Colonic mucosa (tissue), 4 donors: ENCODE data around the gene SUPT4H1. TPM values are rescaled to one million over a fixed set of nuclear protein-coding genes. Genes with fewer than 3 reads are reported as not detected.
A peak's percentile ranks its signal among the peaks of the same experiment; 100 is the strongest.

Experiments used
- DNase-seq: peaks from one replicate; pipeline ENCODE4 v3.0.0-alpha.2; 2020
- H3K27ac ChIP-seq: fragments of 200-600 bp; one replicate; pipeline ENCODE4 v1.8.0; 2021
- H3K27me3 ChIP-seq: fragments of 200-600 bp; one replicate; pipeline ENCODE4 v1.8.0; 2021
- H3K36me3 ChIP-seq: fragments of 200-600 bp; one replicate; pipeline ENCODE4 v1.8.0; 2021
- H3K4me1 ChIP-seq: fragments of 200-600 bp; one replicate; pipeline ENCODE4 v1.8.0; 2021; ENCODE audit warnings: mild to moderate bottlenecking
- H3K4me3 ChIP-seq: fragments of 200-600 bp; one replicate; pipeline ENCODE4 v1.8.0; 2021
- H3K9ac ChIP-seq, 2 donors: one replicate each; pipeline ENCODE4 v1.7.0; 2013; ENCODE audit warnings: control low read depth in 2 of 2, low read depth in 2 of 2, low read length in 2 of 2
- H3K9me3 ChIP-seq: fragments of 200-600 bp; one replicate; pipeline ENCODE4 v1.8.0; 2021
- intact Hi-C: fragments of 100-400 bp; cut with DNase I; formaldehyde crosslinking; loops from one replicate; pipeline ENCODE4 v1.14.1; 2022
- microRNA-seq: library from miRNA; unstranded; fragments of <30 nt; microRNA quantifications from one replicate; pipeline ENCODE4, GENCODE V29; 2019
- total RNA-seq, 2 donors: library from RNA; stranded (reverse); fragmentation: NEBNext Ultra II Directional in 1 of 2; extraction: Animal tissue kit (Norgen Biotek cat#: 25700) in 1 of 2; gene quantifications; one replicate each; pipeline ENCODE4 v1.2.1, GENCODE V29; 2021
- TF ChIP-seq, protein P1 (sequence below): fragments of 200-600 bp; IDR thresholded peaks from one replicate; pipeline ENCODE4 v1.8.0; 2022; ENCODE audit warnings: antibody characterized with exemption, mild to moderate bottlenecking
- donor health status: healthy.
- donor health status: DM: no; HTN: no; CAD: no.
- donor health status: DM: no; HTN: no; CAD: no.

Gene SUPT4H1
- total RNA-seq, 2 donors from 2014 or later, result 68.7 to 75.3 TPM

GRCh38 chr17:58302919-58303585 is 48.9 kb downstream of the SUPT4H1 start:
- Histone ChIP-seq H3K27me3 (no peaks in the 10 kb centered on the region), H3K36me3 (no peaks in the 10 kb centered on the region), H3K4me1 (no peaks in the 10 kb centered on the region), H3K4me3 (no peak overlapping the region), H3K9ac (no peak overlapping the region), H3K9me3 (no peaks in the 10 kb centered on the region), H3K27ac (no peak overlapping the region)
- intact Hi-C loops, result no loop called here
- DNase-seq, result no peak
- TF ChIP-seq, protein P1, sequence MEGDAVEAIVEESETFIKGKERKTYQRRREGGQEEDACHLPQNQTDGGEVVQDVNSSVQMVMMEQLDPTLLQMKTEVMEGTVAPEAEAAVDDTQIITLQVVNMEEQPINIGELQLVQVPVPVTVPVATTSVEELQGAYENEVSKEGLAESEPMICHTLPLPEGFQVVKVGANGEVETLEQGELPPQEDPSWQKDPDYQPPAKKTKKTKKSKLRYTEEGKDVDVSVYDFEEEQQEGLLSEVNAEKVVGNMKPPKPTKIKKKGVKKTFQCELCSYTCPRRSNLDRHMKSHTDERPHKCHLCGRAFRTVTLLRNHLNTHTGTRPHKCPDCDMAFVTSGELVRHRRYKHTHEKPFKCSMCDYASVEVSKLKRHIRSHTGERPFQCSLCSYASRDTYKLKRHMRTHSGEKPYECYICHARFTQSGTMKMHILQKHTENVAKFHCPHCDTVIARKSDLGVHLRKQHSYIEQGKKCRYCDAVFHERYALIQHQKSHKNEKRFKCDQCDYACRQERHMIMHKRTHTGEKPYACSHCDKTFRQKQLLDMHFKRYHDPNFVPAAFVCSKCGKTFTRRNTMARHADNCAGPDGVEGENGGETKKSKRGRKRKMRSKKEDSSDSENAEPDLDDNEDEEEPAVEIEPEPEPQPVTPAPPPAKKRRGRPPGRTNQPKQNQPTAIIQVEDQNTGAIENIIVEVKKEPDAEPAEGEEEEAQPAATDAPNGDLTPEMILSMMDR, result no peak

DNA sequence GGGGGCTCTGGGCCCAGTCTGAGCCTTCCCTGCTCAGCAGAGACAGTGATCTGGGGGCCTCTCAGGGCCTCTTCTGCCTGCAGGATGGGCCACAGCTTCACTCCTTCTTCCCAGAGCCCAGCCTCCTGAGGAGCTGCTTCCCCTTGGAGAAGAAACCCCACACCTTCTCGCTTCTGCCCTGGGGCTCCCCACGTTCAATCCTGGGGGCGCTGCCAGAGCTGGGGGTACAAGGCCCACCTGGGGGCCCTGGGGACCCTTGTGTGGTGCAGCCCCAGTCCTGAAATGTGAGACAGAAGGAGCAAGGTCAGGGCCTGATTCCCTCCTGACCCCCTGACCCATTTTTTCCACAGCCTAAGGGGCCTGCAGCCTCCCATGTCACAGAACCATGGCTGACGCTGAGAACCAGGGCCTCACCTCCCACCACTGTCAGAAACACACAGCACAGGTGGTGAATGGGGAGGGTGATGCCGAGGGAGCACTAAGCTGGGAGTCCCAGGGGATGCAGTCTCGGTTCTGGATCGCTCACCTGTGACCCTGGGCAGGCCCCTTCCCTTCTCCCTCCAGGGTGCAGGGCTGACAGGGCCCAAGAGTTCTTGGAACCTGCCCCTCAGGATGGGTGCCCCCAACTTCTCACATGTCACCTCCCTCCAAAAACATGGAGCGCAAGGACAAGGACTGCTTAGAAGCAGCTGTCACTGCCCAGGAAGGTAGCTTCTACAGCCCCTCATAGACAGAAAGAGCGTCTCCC is 49.7 kb downstream of the SUPT4H1 start:
- TF ChIP-seq, protein P1, result no peak
- no peak overlapping the region for H3K4me3 ChIP-seq
- no peak overlapping the region for H3K9ac ChIP-seq
- no peak for DNase-seq
- no peaks in the 10 kb centered on the region for H3K36me3 ChIP-seq
- H3K27ac ChIP-seq, result no peak overlapping the region
- no peaks in the 10 kb centered on the region for H3K27me3 ChIP-seq
- no peaks in the 10 kb centered on the region for H3K4me1 ChIP-seq
- intact Hi-C loops, result no loop called here
- H3K9me3 ChIP-seq, result no peaks in the 10 kb centered on the region

DNA sequence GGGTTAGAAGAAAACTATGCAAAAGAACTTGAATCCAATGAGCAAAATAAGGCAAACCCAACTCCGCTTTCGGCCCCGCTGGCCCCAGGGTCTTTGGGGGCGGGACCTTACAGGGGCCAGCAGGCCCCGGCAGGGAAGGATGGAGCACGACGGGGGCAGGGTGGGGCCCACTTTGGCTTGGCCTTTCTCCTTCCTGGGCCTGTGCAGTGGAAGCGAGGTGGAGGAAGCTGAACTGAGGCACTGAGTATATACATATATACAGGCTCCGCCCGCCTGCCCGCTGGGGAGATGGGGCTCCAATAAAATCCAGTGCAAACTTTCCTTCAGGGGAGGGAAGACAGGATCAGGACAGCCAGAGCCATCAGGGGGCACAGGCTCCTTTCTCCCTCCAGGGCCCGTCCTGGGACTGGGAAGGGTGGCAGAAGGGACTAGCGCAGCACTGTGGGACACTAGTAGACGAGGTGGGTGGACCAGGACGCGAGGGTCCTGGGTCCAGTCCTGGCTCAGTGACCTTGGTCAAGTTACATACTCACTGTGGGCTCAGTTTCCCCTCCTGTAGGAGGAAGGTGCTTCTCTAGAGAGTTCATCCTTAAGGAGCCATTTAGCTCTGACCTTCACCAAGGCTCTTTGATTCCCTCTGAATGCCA is 50.4 kb downstream of the SUPT4H1 start:
- Histone ChIP-seq H3K27ac (no peak overlapping the region), H3K27me3 (no peaks in the 10 kb centered on the region), H3K4me3 (no peak overlapping the region), H3K9ac (no peak overlapping the region), H3K36me3 (no peaks in the 10 kb centered on the region), H3K9me3 (no peaks in the 10 kb centered on the region), H3K4me1 (no peaks in the 10 kb centered on the region)
- TF ChIP-seq, protein P1, result no peak
- peak; percentile 15 for DNase-seq
- intact Hi-C loops, result no loop called here

- TF ChIP-seq, protein P1, result no peak
- H3K9me3 ChIP-seq, result no peaks in the 10 kb centered on the region
- no peak for DNase-seq
- intact Hi-C loops, result no loop called here
- no peak overlapping the region for H3K9ac ChIP-seq
- no peaks in the 10 kb centered on the region for H3K4me1 ChIP-seq
- H3K4me3 ChIP-seq, result no peak overlapping the region
- no peaks in the 10 kb centered on the region for H3K27me3 ChIP-seq
- no peaks in the 10 kb centered on the region for H3K36me3 ChIP-seq
- no peak overlapping the region for H3K27ac ChIP-seq
Measured at GRCh38 chr17:58300336-58300735, 51.7 kb downstream of the SUPT4H1 start.

Small RNAs within 50 kb of the gene (microRNA-seq; reads per million reads assigned to microRNA genes)
- not detected for gene MIR4736

Other genes with a start within 250 kb of the SUPT4H1 start
- not detected for gene OR4D1, start 203.8 kb downstream of the SUPT4H1 start, total RNA-seq
- not detected for gene OR4D2, start 185.2 kb downstream of the SUPT4H1 start, total RNA-seq
- gene EPX, start 159.5 kb downstream of the SUPT4H1 start, total RNA-seq, result not detected
- gene MKS1, start 132.9 kb downstream of the SUPT4H1 start, total RNA-seq, result 10 to 100 TPM; 13.8 to 18.4 TPM
- gene LPO, start 113.6 kb downstream of the SUPT4H1 start, total RNA-seq, result not detected
- gene MPO, start 71.3 kb downstream of the SUPT4H1 start, total RNA-seq, result not detected
- 1 to 10 TPM; 3.7 to 5.4 TPM for gene TSPOAP1, start 23.4 kb downstream of the SUPT4H1 start, total RNA-seq
- gene RNF43, start 65.3 kb upstream of the SUPT4H1 start, total RNA-seq, result 10 to 100 TPM; 38.5 to 51.2 TPM
- gene HSF5, start 136.2 kb upstream of the SUPT4H1 start, total RNA-seq, result under 1 TPM in 1 of 2 donors, not detected in 1; 0.07 TPM
- gene MTMR4, start 162.4 kb upstream of the SUPT4H1 start, total RNA-seq, result 10 to 100 TPM; 43.5 to 45.3 TPM